B cell (primary cell): Measurements from ENCODE around the gene DFFB. TPM values are rescaled to one million over a fixed set of nuclear protein-coding genes. Genes with fewer than 3 reads are reported as not detected.
A peak's percentile ranks its signal among the peaks of the same experiment; 100 is the strongest.

Source experiments
- ATAC-seq: fragments of 200-7000 bp; cut with Tn5 transposase; one replicate; pipeline ENCODE4 v1.10.0; 2021; ENCODE audit warnings: low read depth, mild to moderate bottlenecking, moderate number of reproducible peaks, moderate library complexity
- CTCF ChIA-PET: fragments of 350-600 bp; sonication (Branson Sonifier 250); formaldehyde crosslinking; loops from one replicate; lab custom pipeline; 2021; ENCODE audit warnings: antibody characterized with exemption, inconsistent platforms; lab: Charles Lee
- POLR2A ChIA-PET: fragments of 350-600 bp; sonication (Branson Sonifier 250); formaldehyde crosslinking; loops from one replicate; lab custom pipeline; 2021; ENCODE audit warnings: antibody characterized with exemption; lab: Charles Lee
- DNase-seq: peaks from one replicate; pipeline ENCODE4 v3.0.0; 2013
- H2AFZ ChIP-seq: 2 replicates; pipeline ENCODE4 v1.6.1; 2012; ENCODE audit warnings: mild to moderate bottlenecking, low read depth, low read length; ENCODE audit not compliant: insufficient read depth, poor library complexity, severe bottlenecking
- H3K27ac ChIP-seq, 2 donors: 1 replicate in 1 of 2; 2 replicates in 1 of 2; pipeline ENCODE4 v1.5.1; 2012 to 2013; ENCODE audit warnings: low read length in 2 of 2, mild to moderate bottlenecking in 2 of 2, moderate library complexity in 1 of 2
- H3K27me3 ChIP-seq, 4 experiments: fragments of 200-600 bp in 1 of 4; sonication (generic) in 1 of 4; replicated peaks in 1 of 4; 1 replicate in 2 of 4; 2 replicates in 2 of 4; pipeline versions ENCODE4 v1.6.1 to v1.7.0; 2013 to 2016; ENCODE audit warnings: low read length in 3 of 4, mild to moderate bottlenecking in 2 of 4, mixed read lengths in 1 of 4, moderate library complexity in 1 of 4; ENCODE audit not compliant: insufficient read depth in 4 of 4, control insufficient read depth in 3 of 4; ENCODE audit errors: control extremely low read depth in 1 of 4
- H3K36me3 ChIP-seq, 2 experiments: replicated peaks in 1 of 2; 1 replicate in 1 of 2; 2 replicates in 1 of 2; pipeline versions ENCODE4 v1.6.1 to v1.7.1; 2013; ENCODE audit warnings: low read length in 1 of 2; ENCODE audit not compliant: insufficient read depth in 2 of 2, control insufficient read depth in 1 of 2; ENCODE audit errors: control extremely low read depth in 1 of 2, extremely low read depth in 1 of 2
- H3K4me1 ChIP-seq, 2 donors: fragments of 200-600 bp in 1 of 2; sonication (generic) in 1 of 2; 1 replicate in 1 of 2; 2 replicates in 1 of 2; pipeline versions ENCODE4 v1.5.1 to v1.6.1; 2013 to 2017; ENCODE audit warnings: low read length in 2 of 2; ENCODE audit not compliant: control insufficient read depth in 2 of 2, insufficient read depth in 2 of 2
- H3K4me2 ChIP-seq: replicated peaks from 2 replicates; pipeline ENCODE3; 2012; ENCODE audit warnings: mild to moderate bottlenecking, low read depth, low read length; ENCODE audit not compliant: poor library complexity, severe bottlenecking
- H3K4me3 ChIP-seq, 5 experiments: fragments of 200-600 bp in 1 of 5; sonication (generic) in 1 of 5; 1 replicate in 3 of 5; 2 replicates in 2 of 5; pipeline versions ENCODE4 v1.5.1 to v1.7.0; 2011 to 2016; ENCODE audit warnings: low read length in 4 of 5, mild to moderate bottlenecking in 4 of 5, low read depth in 2 of 5, control low read depth in 1 of 5, moderate library complexity in 1 of 5; ENCODE audit not compliant: insufficient read depth in 1 of 5; ENCODE audit errors: control extremely low read depth in 1 of 5, extremely low read depth in 1 of 5
- H3K79me2 ChIP-seq: fragments of 200-600 bp; sonication (generic); one replicate; pipeline ENCODE4 v1.6.0; 2016; ENCODE audit warnings: low read length; ENCODE audit not compliant: control insufficient read depth, insufficient read depth
- H3K9ac ChIP-seq: fragments of 200-600 bp; sonication (generic); 2 replicates; pipeline ENCODE4 v1.6.1; 2017; ENCODE audit warnings: mild to moderate bottlenecking, low read length, moderate library complexity
- H3K9me3 ChIP-seq, 3 donors: one replicate each; pipeline versions ENCODE4 v1.6.1 to v1.7.1; 2013; ENCODE audit warnings: low read length in 2 of 3; ENCODE audit not compliant: control insufficient read depth in 2 of 3, insufficient read depth in 1 of 3; ENCODE audit errors: control extremely low read depth in 1 of 3
- H4K20me1 ChIP-seq: 2 replicates; pipeline ENCODE4 v1.6.0; 2012; ENCODE audit warnings: mild to moderate bottlenecking, low read length; ENCODE audit not compliant: insufficient read depth, control insufficient read depth, poor library complexity, severe bottlenecking
- H3K27ac Mint-ChIP-seq: one replicate; pipeline ENCODE4 v1.8.0; 2021; ENCODE audit warnings: mixed read lengths
- H3K27me3 Mint-ChIP-seq: one replicate; pipeline ENCODE4 v1.8.0; 2021; ENCODE audit warnings: mixed read lengths
- H3K4me1 Mint-ChIP-seq: one replicate; pipeline ENCODE4 v1.8.0; 2021; ENCODE audit warnings: mixed read lengths
- H3K4me3 Mint-ChIP-seq: one replicate; pipeline ENCODE4 v1.8.0; 2021; ENCODE audit warnings: mixed read lengths
- H3K9me3 Mint-ChIP-seq: one replicate; pipeline ENCODE4 v1.8.0; 2022; ENCODE audit warnings: mixed read lengths; ENCODE audit not compliant: insufficient read depth
- CTCF ChIP-seq: fragments of 200-600 bp; IDR thresholded peaks from one replicate; pipeline ENCODE4 v1.8.0; 2022; ENCODE audit warnings: antibody characterized with exemption, mild to moderate bottlenecking
- EZH2 ChIP-seq: IDR thresholded peaks from 2 replicates; pipeline ENCODE4 v1.6.1; 2012; ENCODE audit warnings: borderline replicate concordance, low read depth, mild to moderate bottlenecking, moderate library complexity, low read length; ENCODE audit not compliant: insufficient read depth, poor library complexity, severe bottlenecking
- WGBS: methylation state at CpG from one replicate; pipeline ENCODE4 v1.1.5; 2013; ENCODE audit warnings: missing lambda C conversion rate; ENCODE audit not compliant: insufficient coverage; 5-methylcytosine and 5-hydroxymethylcytosine counted together
- intact Hi-C: fragments of 100-400 bp; cut with micrococcal nuclease; formaldehyde crosslinking; loops from one replicate; pipeline ENCODE4 v1.10.0; 2022
- polyA plus RNA-seq: library from polyadenylated mRNA; depleted of rRNA; stranded (reverse); fragments of >200 nt; gene quantifications from 2 replicates; pipeline ENCODE4 v1.2.3, GENCODE V29; 2012
- total RNA-seq, 2 donors: library from RNA; stranded (reverse); fragments of 120-200 nt in 1 of 2; gene quantifications; 1 replicate in 1 of 2; 2 replicates in 1 of 2; pipeline versions ENCODE4 v1.2.3 to v1.2.4, GENCODE V29; 2013 to 2022

The DFFB gene
- total and polyA plus RNA-seq, 2 donors (not counting 1 experiment from before 2014, with no cell fraction given), result 14.0 to 17.4 TPM

- H3K36me3 ChIP-seq, result peaks cover 0 to 4% of the 10 kb centered on the region in 2 experiments
- H3K4me3 Mint-ChIP-seq, result peak within 1 kb of the TSS; percentile 93
- ATAC-seq, result peak; percentile 76
- peak within 1 kb of the TSS; percentile 84 to 95 for H3K27ac ChIP-seq
- POLR2A ChIA-PET, result interaction anchor here (0.5 to 2.7 kb wide), 7 partner anchors 10 to 1374 kb away, joined by 3 to 14 read pairs (median 3); partner anchors contain the start of genes DFFB, LRRC47 and PANK4
- CTCF ChIA-PET, result interaction anchor here (0.8 to 1.5 kb wide), 4 partner anchors 41 to 148 kb away, joined by 3 to 7 read pairs (median 4); partner anchors contain the start of genes CEP104 and DFFB
- H3K4me1 Mint-ChIP-seq, result peaks cover 28% of the 10 kb centered on the region
- H3K9me3 ChIP-seq, result peaks cover 0 to 18% (median 7%) of the 10 kb centered on the region in 3 donors
- no peaks in the 10 kb centered on the region for H3K27me3 Mint-ChIP-seq
- WGBS, result 1% methylated on average over 53 of the region's 58 CpGs
- peaks cover 43% of the 10 kb centered on the region for H3K79me2 ChIP-seq
- H3K27me3 ChIP-seq, result no peaks in the 10 kb centered on the region
- H3K9me3 Mint-ChIP-seq, result peaks cover 4% of the 10 kb centered on the region
- H4K20me1 ChIP-seq, result no peaks in the 10 kb centered on the region
- peak; percentile 99 for DNase-seq
- H3K9ac ChIP-seq, result peak within 1 kb of the TSS; percentile 78
- intact Hi-C loops, result loop anchor here (1.0 to 10.0 kb wide), 5 partner anchors 43 to 1673 kb away; partner anchors contain the start of genes CEP104, DFFB, LRRC47 and SKI
- H2AFZ ChIP-seq, result peak within 1 kb of the TSS; percentile 98
- H3K4me2 ChIP-seq, result peak within 1 kb of the TSS; percentile 96
- peak within 1 kb of the TSS; percentile 59 to 98 (median 84) for H3K4me3 ChIP-seq
- peaks cover 10 to 25% of the 10 kb centered on the region in 2 donors for H3K4me1 ChIP-seq
- peak within 1 kb of the TSS; percentile 96 for H3K27ac Mint-ChIP-seq
- TF ChIP-seq CTCF, result no peak
- no peak for TF ChIP-seq EZH2
These were observed 43.1 kb downstream of the DFFB start, which contains the start of gene C1orf174 for GRCh38 chr1:3900150-3900968. Gene C1orf174 (minus strand): TSS chr1:3900272. CDS start chr1:3900186, 86 bp downstream.
